IMR-90 (cell line): ENCODE results near the gene TBC1D10A. TPM values are rescaled to one million over a fixed set of nuclear protein-coding genes. Genes with fewer than 3 reads are reported as not detected.

ENCODE experiments used
- ATAC-seq: fragments of 200-7000 bp; cut with Tn5 transposase; 2 replicates; pipeline ENCODE4 v1.9.1; 2020; ENCODE audit warnings: low read depth, mild to moderate bottlenecking, moderate library complexity
- BruUV-seq: library from RNA; stranded (reverse); fragments of 400-500 nt; replicated peaks from 2 replicates; lab custom pipeline; 2021; lab: Mats Ljungman, UMichigan
- CTCF ChIA-PET: fragments of 300-600 bp; formaldehyde crosslinking; extraction: SDS; loops from one replicate; lab custom pipeline; 2021; ENCODE audit warnings: antibody characterized with exemption; lab: Yijun Ruan, JAX
- POLR2A ChIA-PET: fragments of 300-600 bp; sonication (Branson Sonifier 250); formaldehyde crosslinking; loops from one replicate; lab custom pipeline; 2022; ENCODE audit warnings: antibody characterized with exemption; ENCODE audit not compliant: unreplicated experiment; lab: Charles Lee
- DNase-seq: peaks from one replicate; pipeline ENCODE4 v3.0.0; 2013
- H2AFZ ChIP-seq: replicated peaks from 2 replicates; pipeline ENCODE3; 2013; ENCODE audit warnings: low read length, mild to moderate bottlenecking; ENCODE audit not compliant: poor library complexity
- H2AK5ac ChIP-seq: 2 replicates; pipeline ENCODE4 v1.6.1; 2013; ENCODE audit warnings: low read depth, low read length, inconsistent platforms
- H2AK9ac ChIP-seq: replicated peaks from 2 replicates; pipeline ENCODE3; 2013; ENCODE audit warnings: mild to moderate bottlenecking, low read depth, low read length, moderate library complexity; ENCODE audit not compliant: poor library complexity
- H2BK120ac ChIP-seq: 2 replicates; pipeline ENCODE4 v1.6.1; 2013; ENCODE audit warnings: low read depth, low read length, inconsistent platforms
- H2BK15ac ChIP-seq: 3 replicates; pipeline ENCODE4 v1.6.1; 2013; ENCODE audit warnings: low read depth, low read length, inconsistent platforms
- H2BK20ac ChIP-seq: 2 replicates; pipeline ENCODE4 v1.6.1; 2013; ENCODE audit warnings: low read depth, mild to moderate bottlenecking, inconsistent platforms, low read length, moderate library complexity
- H2BK5ac ChIP-seq: 2 replicates; pipeline ENCODE4 v1.6.1; 2013; ENCODE audit warnings: mild to moderate bottlenecking, low read depth, low read length, inconsistent platforms; ENCODE audit not compliant: poor library complexity, severe bottlenecking
- H3K14ac ChIP-seq: replicated peaks from 2 replicates; pipeline ENCODE4 v1.6.1; 2013; ENCODE audit warnings: low read depth, low read length, inconsistent platforms
- H3K18ac ChIP-seq: 2 replicates; pipeline ENCODE4 v1.6.1; 2013; ENCODE audit warnings: low read depth, low read length, control low read depth
- H3K23ac ChIP-seq: 2 replicates; pipeline ENCODE4 v1.6.1; 2013; ENCODE audit warnings: low read depth, low read length, inconsistent platforms
- H3K27ac ChIP-seq: 2 replicates; pipeline ENCODE4 v1.5.1; 2013; ENCODE audit warnings: mild to moderate bottlenecking, control low read depth, low read length; ENCODE audit not compliant: insufficient read depth
- H3K27me3 ChIP-seq: 2 replicates; pipeline ENCODE4 v1.6.1; 2013; ENCODE audit warnings: low read length; ENCODE audit not compliant: control insufficient read depth, insufficient read depth
- H3K36me3 ChIP-seq: 2 replicates; pipeline ENCODE4 v1.6.1; 2013; ENCODE audit warnings: low read length, mixed read lengths; ENCODE audit not compliant: control insufficient read depth, insufficient read depth
- H3K4ac ChIP-seq: 2 replicates; pipeline ENCODE4 v1.6.1; 2013; ENCODE audit warnings: low read depth, low read length, inconsistent platforms
- H3K4me1 ChIP-seq: 2 replicates; pipeline ENCODE4 v1.6.1; 2013; ENCODE audit warnings: low read length, mixed read lengths; ENCODE audit not compliant: control insufficient read depth, insufficient read depth
- H3K4me2 ChIP-seq: 2 replicates; pipeline ENCODE4 v1.6.1; 2013; ENCODE audit warnings: low read depth, mild to moderate bottlenecking, control low read depth, low read length, moderate library complexity
- H3K4me3 ChIP-seq: 2 replicates; pipeline ENCODE4 v1.5.1; 2013; ENCODE audit warnings: low read depth, mild to moderate bottlenecking, control low read depth, low read length, moderate library complexity; ENCODE audit not compliant: insufficient read depth
- H3K56ac ChIP-seq: 2 replicates; pipeline ENCODE4 v1.6.1; 2013; ENCODE audit warnings: low read length, inconsistent platforms; ENCODE audit not compliant: insufficient read depth; ENCODE audit errors: extremely low read depth
- H3K79me1 ChIP-seq, 2 experiments: 2 replicates each; pipeline ENCODE4 v1.6.1; 2013; ENCODE audit warnings: low read length in 2 of 2, inconsistent platforms in 1 of 2, low read depth in 1 of 2
- H3K9ac ChIP-seq: 2 replicates; pipeline ENCODE4 v1.6.1; 2013; ENCODE audit warnings: low read depth, low read length, control low read depth
- H3K9me1 ChIP-seq: 2 replicates; pipeline ENCODE4 v1.6.1; 2013; ENCODE audit warnings: low read length, inconsistent platforms; ENCODE audit not compliant: insufficient read depth
- H3K9me3 ChIP-seq: 2 replicates; pipeline ENCODE4 v1.6.1; 2013; ENCODE audit warnings: low read length; ENCODE audit not compliant: control insufficient read depth, insufficient read depth
- H4K20me1 ChIP-seq: 2 replicates; pipeline ENCODE4 v1.6.1; 2013; ENCODE audit warnings: low read length, inconsistent platforms; ENCODE audit not compliant: insufficient read depth
- H4K5ac ChIP-seq: 2 replicates; pipeline ENCODE4 v1.6.1; 2013; ENCODE audit warnings: mild to moderate bottlenecking, low read depth, low read length, control low read depth
- H4K8ac ChIP-seq, 2 experiments: 2 replicates each; pipeline ENCODE4 v1.6.1; 2013; ENCODE audit warnings: low read depth in 2 of 2, low read length in 2 of 2, control low read depth in 1 of 2, inconsistent platforms in 1 of 2
- H4K91ac ChIP-seq: 2 replicates; pipeline ENCODE4 v1.6.1; 2013; ENCODE audit warnings: low read depth, low read length, inconsistent platforms; ENCODE audit not compliant: insufficient read depth
- CTCF ChIP-seq: conservative IDR thresholded peaks from 2 replicates; pipeline ENCODE4 v1.5.1; 2012; ENCODE audit warnings: mild to moderate bottlenecking, low read depth, low read length, improper control_type of control experiment
- MAFK ChIP-seq: IDR thresholded peaks from 2 replicates; pipeline ENCODE4 v1.6.1; 2012; ENCODE audit warnings: low read depth, low read length, improper control_type of control experiment
- RAD21 ChIP-seq: IDR thresholded peaks from 2 replicates; pipeline ENCODE4 v1.6.1; 2012; ENCODE audit warnings: low read length, improper control_type of control experiment
- WGBS, 2 experiments: methylation state at CpG; one replicate each; pipeline versions ENCODE4 v1.1.5 to v1.1.7; 2013; ENCODE audit warnings: missing lambda C conversion rate in 2 of 2; ENCODE audit not compliant: insufficient read length in 1 of 2; ENCODE audit errors: extremely low coverage in 2 of 2; 5-methylcytosine and 5-hydroxymethylcytosine counted together
- dilution Hi-C: fragments of 300-500 bp; cut with HindIII; formaldehyde crosslinking; loops from one replicate; pipeline ENCODE4 v1.14.3; 2018; ENCODE audit warnings: low sequenced_read_pairs; ENCODE audit not compliant: unreplicated experiment
- in situ Hi-C: fragments of 300-500 bp; cut with MboI; formaldehyde crosslinking; loops from 3 replicates; pipeline ENCODE4 v1.14.3; 2019; ENCODE audit warnings: low sequenced_read_pairs, inconsistent platforms, mixed read lengths
- intact Hi-C: fragments of 100-400 bp; cut with micrococcal nuclease; formaldehyde crosslinking; loops from 2 replicates; pipeline ENCODE4 v1.10.0; 2022
- polyA plus RNA-seq, 3 experiments: library from polyadenylated mRNA; depleted of rRNA; stranded (reverse); fragments of >200 nt; gene quantifications; 2 replicates each; pipeline ENCODE4 v1.2.3, GENCODE V29; 2012; ENCODE audit warnings: low replicate concordance in 1 of 3
- total RNA-seq: library from RNA; depleted of rRNA; stranded (reverse); fragments of >200 nt; gene quantifications from 2 replicates; pipeline ENCODE4 v1.2.3, GENCODE V29; 2012

The TBC1D10A gene
- total and polyA plus RNA-seq, 2 of the 4 experiments (the other 2 are of a cell fraction): 16.3 to 33.1 TPM

DNA sequence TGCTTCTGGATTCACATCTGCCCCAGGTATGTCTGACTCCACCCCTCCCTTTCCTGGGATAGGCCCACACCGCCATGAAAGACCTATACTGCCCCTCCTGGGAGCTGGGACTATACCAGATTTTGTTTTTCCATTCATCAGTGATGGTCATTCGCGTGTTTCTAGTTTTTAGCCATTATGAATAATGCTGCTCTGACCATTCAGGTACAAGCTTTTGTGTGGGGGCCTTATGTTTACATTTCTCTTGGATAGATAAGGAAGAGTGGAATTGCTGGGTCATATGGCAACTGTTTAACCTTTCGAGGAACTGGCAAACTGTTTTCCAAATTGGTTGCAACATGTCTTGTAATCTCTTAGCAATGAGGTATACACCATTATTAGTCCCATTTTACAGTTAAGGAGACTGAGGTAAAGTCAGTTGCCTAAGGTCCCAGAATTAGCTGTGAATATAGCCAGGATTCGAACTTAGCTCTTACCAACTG, 1.2 kb upstream of the TBC1D10A start:
- Histone ChIP-seq H3K4ac (no peak overlapping the region), H4K20me1 (peaks cover 28% of the 10 kb centered on the region), H3K56ac (no peak overlapping the region), H3K14ac (no peak overlapping the region), H3K23ac (no peak overlapping the region), H3K27ac (no peak overlapping the region), H4K5ac (no peak overlapping the region), H2BK5ac (no peak overlapping the region), H3K9me3 (no peaks in the 10 kb centered on the region), H2BK120ac (no peak overlapping the region), H3K4me1 (peaks cover 26% of the 10 kb centered on the region), H4K91ac (no peak overlapping the region), H2BK20ac (no peak overlapping the region), H2AK9ac (no peak overlapping the region), H2BK15ac (no peak overlapping the region), H3K9ac (no peak overlapping the region), H4K8ac (no peak overlapping the region), H3K4me3 (no peak overlapping the region), H3K4me2 (no peak overlapping the region), H3K9me1 (peaks cover 27% of the 10 kb centered on the region), H3K36me3 (peaks cover 13% of the 10 kb centered on the region), H2AFZ (no peak overlapping the region), H2AK5ac (no peak overlapping the region), H3K79me1 (peaks cover 19 to 37% of the 10 kb centered on the region in 2 experiments), H3K27me3 (no peaks in the 10 kb centered on the region), H3K18ac (no peak overlapping the region)
- DNase-seq: no peak
- intact Hi-C loops: loop anchor here (2.0 kb wide), 1 partner anchor 39 kb away; the partner anchor contains the start of gene CASTOR1
- CTCF ChIA-PET: no interaction called here
- WGBS, 2 experiments: 67% methylated on average over 1 of the region's 5 CpGs; no CpG with 5 or more reads in 1 of the 2 experiments
- POLR2A ChIA-PET: no interaction called here
- no peak for TF ChIP-seq MAFK
- 0 out of 2 replicates have a peak, but pooled peaks have one; percentile 10 for TF ChIP-seq RAD21
- TF ChIP-seq CTCF: peak; percentile 13; the same call in 1 of the 2 replicates
- dilution Hi-C loops: no loop called here
- no peak for ATAC-seq
- in situ Hi-C loops: no loop called here
- BruUV-seq: no TSS peak
